ENCODE results near the gene ABCC6.
"Not testable (repeated sequence)": the region's sequence is repeated elsewhere in the genome, so short reads cannot be mapped to it uniquely, and the experiment has no call there.

ABCC6 gene

DNA sequence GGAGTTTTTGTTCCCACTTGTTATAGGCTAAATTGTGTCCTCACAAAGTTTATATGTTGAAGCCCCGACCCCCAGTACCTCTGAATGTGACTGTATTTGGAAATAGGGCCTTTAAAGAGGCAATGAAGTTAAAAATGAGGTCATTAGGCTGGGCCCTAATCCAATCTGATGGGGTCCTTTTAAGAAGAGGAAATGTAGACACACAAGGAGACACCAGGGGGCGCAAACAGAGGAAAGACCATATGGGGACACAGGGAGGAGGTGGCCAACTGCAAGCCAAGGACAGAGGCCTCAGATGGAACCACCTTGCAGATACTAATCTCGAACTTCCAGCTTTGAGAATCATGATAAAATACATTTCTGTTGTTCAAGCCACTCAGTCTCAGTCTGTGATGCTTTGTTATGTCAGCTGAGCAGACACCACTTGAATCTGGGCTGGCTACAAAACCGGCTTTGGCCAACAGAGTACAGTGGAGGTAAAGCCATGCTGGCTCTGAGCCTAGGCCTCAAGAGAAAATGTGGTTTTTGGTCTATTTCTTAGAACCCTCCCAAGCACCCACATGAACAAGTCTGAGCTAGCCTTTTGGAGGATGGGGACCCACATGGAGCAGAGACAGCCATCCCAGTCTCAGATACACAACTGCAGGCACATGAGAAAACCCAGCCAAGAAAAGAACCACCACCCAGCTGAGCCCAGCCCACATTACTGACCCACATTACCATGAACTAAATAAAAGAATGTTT lies 20.7 kb downstream of the ABCC6 start:
- H3K27ac ChIP-seq; POLR2A ChIA-PET (ENCODE audit: low non-redundant PET); CTCF ChIA-PET; DNase-seq (ENCODE audit: low spot score): not testable (repeated sequence)

- CTCF ChIA-PET; DNase-seq (ENCODE audit: low spot score); POLR2A ChIA-PET (ENCODE audit: low non-redundant PET); H3K27ac ChIP-seq: not testable (repeated sequence)
Observed at GRCh38 chr16:16201880-16202279, 21.4 kb downstream of the ABCC6 start.

- DNase-seq (ENCODE audit: low spot score); CTCF ChIA-PET; H3K27ac ChIP-seq; POLR2A ChIA-PET (ENCODE audit: low non-redundant PET): not testable (repeated sequence)
Observed at GRCh38 chr16:16200391-16200790, 22.9 kb downstream of the ABCC6 start.

DNA sequence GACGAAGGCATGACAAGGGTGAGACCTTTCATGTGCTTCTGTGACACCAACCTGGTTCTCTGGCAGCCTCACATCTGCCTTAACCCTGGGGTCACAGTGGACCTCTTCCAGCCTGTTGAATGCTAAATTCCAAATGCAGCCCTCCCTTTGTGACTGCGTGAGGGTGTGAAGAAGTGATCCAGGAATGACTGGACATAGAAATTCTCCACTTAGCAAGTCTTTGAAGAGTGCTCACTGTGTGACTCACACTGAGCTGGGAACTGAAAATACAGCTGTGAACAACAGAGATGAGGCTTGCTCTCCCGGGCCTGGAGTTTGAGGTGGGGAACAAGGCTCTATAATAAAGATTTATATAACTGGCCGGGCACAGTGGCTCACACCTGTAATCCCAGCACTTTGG lies 23.9 kb downstream of the ABCC6 start:
- H3K27ac ChIP-seq; POLR2A ChIA-PET (ENCODE audit: low non-redundant PET); CTCF ChIA-PET: not testable (repeated sequence)
- peak; percentile 26 for DNase-seq (ENCODE audit: low spot score)

DNA sequence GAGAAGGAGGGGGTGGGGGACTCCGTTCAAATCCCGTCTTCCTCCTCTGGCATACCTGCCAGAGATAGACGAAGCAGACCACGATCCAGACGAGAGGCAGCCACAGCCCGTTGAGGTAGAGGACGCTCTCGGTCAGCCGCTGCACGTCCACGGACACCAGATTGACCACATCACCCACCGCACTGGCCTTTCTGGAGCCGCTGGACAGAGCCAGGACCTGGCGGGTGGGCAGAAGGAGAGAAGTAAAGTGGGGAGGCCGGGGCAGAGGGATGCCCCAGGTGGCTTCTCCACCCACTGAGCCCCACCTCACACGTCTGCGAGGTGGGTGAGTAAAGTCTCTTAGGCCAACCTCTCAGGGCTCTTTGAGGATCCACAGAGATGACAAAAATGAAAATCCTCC lies 25.3 kb downstream of the ABCC6 start:
- CTCF ChIA-PET: no interaction called here
- TF ChIP-seq CTCF (conservative IDR thresholded peaks at IDR 0.05; ENCODE audit: low read depth): no peak
- no peak for DNase-seq (ENCODE audit: low spot score)
- POLR2A ChIA-PET (ENCODE audit: low non-redundant PET): no interaction called here
- H3K27ac ChIP-seq: no peak overlapping the region

- TF ChIP-seq CTCF (conservative IDR thresholded peaks at IDR 0.05; ENCODE audit: low read depth): no peak
- ChIA-PET POLR2A (ENCODE audit: low non-redundant PET) (no interaction called here), CTCF (no interaction called here)
- no peak for DNase-seq (ENCODE audit: low spot score)
- no peak overlapping the region for H3K27ac ChIP-seq
Observed at GRCh38 chr16:16197331-16197730, 26.0 kb downstream of the ABCC6 start.

GRCh38 chr16:16196099-16196498 lies 27.2 kb downstream of the ABCC6 start:
- TF ChIP-seq CTCF (conservative IDR thresholded peaks at IDR 0.05; ENCODE audit: low read depth): no peak
- no peak for DNase-seq (ENCODE audit: low spot score)
- CTCF ChIA-PET: no interaction called here
- POLR2A ChIA-PET (ENCODE audit: low non-redundant PET): no interaction called here
- H3K27ac ChIP-seq: no peak overlapping the region

- POLR2A ChIA-PET (ENCODE audit: low non-redundant PET): interaction anchor here (0.8 kb wide), 1 partner anchor 26 kb away, joined by 17 read pairs; no protein-coding TSS in a partner anchor
- no peak overlapping the region for H3K27ac ChIP-seq
- no peak for DNase-seq (ENCODE audit: low spot score)
- CTCF ChIA-PET: interaction anchor here (0.6 kb wide), 1 partner anchor 473 kb away, joined by 6 read pairs; no protein-coding TSS in a partner anchor
- no peak for TF ChIP-seq CTCF (conservative IDR thresholded peaks at IDR 0.05; ENCODE audit: low read depth)
Observed at GRCh38 chr16:16191493-16192167, 31.7 kb downstream of the ABCC6 start.

DNA sequence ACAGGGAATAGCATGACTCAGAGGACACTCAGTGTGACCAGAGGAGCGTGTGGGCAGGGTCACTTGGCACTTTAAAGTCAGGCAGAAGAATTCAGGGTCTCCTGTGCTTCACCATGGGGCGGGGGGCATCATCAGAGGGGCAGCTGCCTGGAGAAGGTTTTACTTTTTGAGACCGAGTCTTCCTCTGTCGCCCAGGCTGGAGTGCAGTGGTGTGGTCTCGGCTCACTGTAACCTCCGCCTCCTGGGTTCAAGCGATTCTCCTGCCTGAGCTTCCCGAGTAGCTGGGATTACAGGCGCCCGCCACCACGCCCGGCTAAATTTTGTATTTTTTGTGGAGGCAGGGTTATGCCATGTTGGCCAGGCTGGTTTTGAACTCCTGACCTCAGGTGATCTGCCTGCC lies 32.3 kb downstream of the ABCC6 start:
- POLR2A ChIA-PET (ENCODE audit: low non-redundant PET); H3K27ac ChIP-seq; CTCF ChIA-PET; DNase-seq (ENCODE audit: low spot score): not testable (repeated sequence)
